GM13977 (cell line): ENCODE measurements around the gene MFAP5.

ENCODE experiments used
- DNase-seq: peaks from one replicate; pipeline ENCODE4 v3.0.0; 2012; ENCODE audit warnings: low spot score
- CTCF ChIP-seq: IDR thresholded peaks from 2 replicates; pipeline ENCODE4 v1.5.1; 2012; ENCODE audit warnings: mild to moderate bottlenecking, control low read depth; ENCODE audit not compliant: insufficient read depth; ENCODE audit errors: extremely low read depth, missing control alignments
- in situ Hi-C: fragments of 300-500 bp; cut with MboI; formaldehyde crosslinking; loops from one replicate; pipeline ENCODE4 v1.12.0; 2022; ENCODE audit warnings: low sequenced_read_pairs, low pct_unique_long_range_greater_than_20kb, mixed read lengths, inconsistent platforms; ENCODE audit not compliant: unreplicated experiment

MFAP5 gene

DNA sequence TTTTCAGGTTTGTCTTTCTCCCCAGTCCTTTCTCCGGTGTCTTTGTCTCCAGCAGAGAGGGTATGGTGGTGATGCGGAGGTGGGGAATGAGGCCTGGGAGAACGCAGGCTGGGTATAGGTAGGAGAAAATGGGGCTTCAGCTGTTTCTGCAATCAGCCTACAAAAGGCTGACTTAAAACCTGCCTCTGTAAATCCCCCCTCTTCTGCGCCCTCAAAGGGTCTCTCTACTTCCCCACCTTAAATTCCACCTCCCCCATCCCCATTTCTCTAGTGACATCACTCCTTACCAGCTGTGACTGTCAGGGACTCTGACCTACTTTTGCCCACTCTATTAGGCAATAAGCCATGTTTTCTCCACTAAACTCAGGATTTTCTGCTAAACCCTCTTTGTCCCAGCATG lies 27.1 kb upstream of the MFAP5 start:
- no peak for DNase-seq
- in situ Hi-C loops: loop anchor here (25.0 kb wide), 1 partner anchor 173 kb away; no protein-coding TSS in a partner anchor
- no peak for TF ChIP-seq CTCF

DNA sequence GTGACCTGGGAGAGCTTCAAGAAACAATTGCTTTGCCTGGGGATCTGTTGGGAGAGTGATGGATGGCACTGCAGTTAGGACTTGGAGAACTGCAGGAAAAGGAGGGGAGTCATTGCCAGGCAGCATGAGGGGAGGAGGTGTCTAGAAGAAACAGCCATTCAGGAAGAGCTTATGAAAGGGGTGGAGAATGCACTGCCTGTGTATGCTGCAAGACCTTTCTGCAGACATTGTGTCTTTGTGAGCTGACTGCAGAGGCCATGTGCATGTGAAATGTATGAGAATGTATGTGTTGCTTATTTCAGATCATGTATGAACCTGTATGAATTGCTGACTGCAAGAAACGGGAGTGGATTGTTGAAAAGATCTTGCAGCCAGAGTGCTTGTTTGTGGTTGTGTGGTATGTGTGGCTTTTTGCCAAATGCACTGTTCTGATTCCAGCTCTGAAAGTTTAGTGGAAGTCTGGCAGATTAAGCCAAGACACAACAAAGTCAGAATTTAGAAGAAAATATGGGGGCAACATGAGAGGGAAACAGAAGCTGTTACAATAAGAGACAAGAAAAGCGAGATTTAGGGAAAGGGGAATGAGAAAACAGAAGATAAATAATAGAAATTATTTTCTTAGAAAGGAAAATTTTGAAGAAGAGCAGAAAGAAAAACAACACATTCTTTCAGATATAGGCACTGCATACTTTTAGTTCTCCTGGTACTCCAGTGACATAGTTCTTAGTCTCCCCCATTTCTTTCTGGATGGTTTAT lies 25.4 kb upstream of the MFAP5 start:
- in situ Hi-C loops: loop anchor here (25.0 kb wide), 1 partner anchor 174 kb away; no protein-coding TSS in a partner anchor
- no peak for DNase-seq
- TF ChIP-seq CTCF: no peak

- in situ Hi-C loops: loop anchor here (25.0 kb wide), 1 partner anchor 177 kb away; no protein-coding TSS in a partner anchor
- TF ChIP-seq CTCF: no peak
- no peak for DNase-seq
Measured at GRCh38 chr12:8685051-8685450, 22.4 kb upstream of the MFAP5 start.

- no peak for DNase-seq
Measured at GRCh38 chr12:8681129-8681884, 18.7 kb upstream of the MFAP5 start.

DNA sequence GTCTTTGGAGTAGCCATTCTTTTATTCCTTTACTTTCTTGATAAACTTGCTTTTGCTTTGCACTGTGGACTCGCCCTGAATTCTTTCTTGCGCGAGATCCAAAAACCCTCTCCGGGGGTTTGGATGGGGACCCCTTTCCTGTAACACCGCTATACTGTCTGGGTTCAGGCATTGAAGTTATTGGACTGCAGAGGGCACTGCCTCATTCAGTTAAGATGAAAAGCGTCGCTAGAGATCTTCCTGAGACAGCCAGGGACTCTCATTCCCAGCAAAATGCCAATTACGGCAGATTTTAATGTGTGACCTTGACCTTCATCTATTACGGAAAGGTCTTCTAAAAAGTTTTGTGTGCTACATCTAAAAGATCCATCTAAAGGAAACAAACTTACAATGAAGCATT lies 17.9 kb upstream of the MFAP5 start:
- no peak for DNase-seq
- in situ Hi-C loops: loop anchor here (25.0 kb wide), 1 partner anchor 182 kb away; no protein-coding TSS in a partner anchor
- TF ChIP-seq CTCF: peak; percentile 20

More at GRCh38 chr12:8681129-8681884, 18.7 kb upstream of the MFAP5 start:
- no peak for TF ChIP-seq CTCF
- in situ Hi-C loops: loop anchor here (25.0 kb wide), 1 partner anchor 181 kb away; no protein-coding TSS in a partner anchor

- no peak for DNase-seq
- no peak for TF ChIP-seq CTCF
- in situ Hi-C loops: loop anchor here (25.0 kb wide), 1 partner anchor 184 kb away; no protein-coding TSS in a partner anchor
Measured at GRCh38 chr12:8678661-8679111, 16.1 kb upstream of the MFAP5 start.
